ENCODE data around the gene LSAMP. TPM values are rescaled to one million over a fixed set of nuclear protein-coding genes. Genes with fewer than 3 reads are reported as not detected.
A peak's percentile ranks its signal among the peaks of the same experiment; 100 is the strongest.

The LSAMP gene
- polyA plus RNA-seq, 4 donors = 12.7 to 16.7 (median 14.2) TPM

GRCh38 chr3:116367761-116368395, 77.4 kb downstream of the LSAMP start:
- no peak for DNase-seq (ENCODE audit: low read depth in 4 of 4, low spot score in 3 of 4)

- no peak for DNase-seq (ENCODE audit: low read depth in 4 of 4, low spot score in 3 of 4)
Measured at GRCh38 chr3:116356056-116356455, 89.2 kb downstream of the LSAMP start.

GRCh38 chr3:116354382-116354781, 90.9 kb downstream of the LSAMP start:
- DNase-seq (ENCODE audit: low read depth in 4 of 4, low spot score in 3 of 4) = no peak

- no peak for DNase-seq (ENCODE audit: low read depth in 4 of 4, low spot score in 3 of 4)
Measured at GRCh38 chr3:116350119-116350733, 95.1 kb downstream of the LSAMP start.

- no peak for DNase-seq (ENCODE audit: low read depth in 4 of 4, low spot score in 3 of 4)
Measured at GRCh38 chr3:116348216-116348615, 97.1 kb downstream of the LSAMP start.

- DNase-seq (ENCODE audit: low read depth in 4 of 4, low spot score in 3 of 4) = no peak
Measured at GRCh38 chr3:116342499-116342898, 102.8 kb downstream of the LSAMP start.

GRCh38 chr3:116341899-116342298, 103.4 kb downstream of the LSAMP start:
- DNase-seq (ENCODE audit: low read depth in 4 of 4, low spot score in 3 of 4) = no peak

- DNase-seq (ENCODE audit: low read depth in 4 of 4, low spot score in 3 of 4) = no peak
Measured at GRCh38 chr3:116341381-116341780, 103.9 kb downstream of the LSAMP start.

- DNase-seq (ENCODE audit: low read depth in 4 of 4, low spot score in 3 of 4) = no peak
Measured at GRCh38 chr3:116340680-116341216, 104.5 kb downstream of the LSAMP start.

- peak; percentile 3 to 31 (median 11) for DNase-seq (ENCODE audit: low read depth in 4 of 4, low spot score in 3 of 4)
Measured at GRCh38 chr3:116339441-116340028, 105.8 kb downstream of the LSAMP start.

- DNase-seq (ENCODE audit: low read depth in 4 of 4, low spot score in 3 of 4) = no peak
Measured at GRCh38 chr3:116338713-116339112, 106.6 kb downstream of the LSAMP start.

- DNase-seq (ENCODE audit: low read depth in 4 of 4, low spot score in 3 of 4) = no peak
Measured at GRCh38 chr3:116337229-116337628, 108.1 kb downstream of the LSAMP start.

- no peak for DNase-seq (ENCODE audit: low read depth in 4 of 4, low spot score in 3 of 4)
Measured at GRCh38 chr3:116331380-116331779, 113.9 kb downstream of the LSAMP start.

GRCh38 chr3:116322750-116323375, 122.4 kb downstream of the LSAMP start:
- DNase-seq (ENCODE audit: low read depth in 4 of 4, low spot score in 3 of 4) = no peak

GRCh38 chr3:116318370-116318769, 126.9 kb downstream of the LSAMP start:
- no peak for DNase-seq (ENCODE audit: low read depth in 4 of 4, low spot score in 3 of 4)

GRCh38 chr3:116316771-116317170, 128.5 kb downstream of the LSAMP start:
- no peak for DNase-seq (ENCODE audit: low read depth in 4 of 4, low spot score in 3 of 4)

GRCh38 chr3:116314476-116314875, 130.8 kb downstream of the LSAMP start:
- DNase-seq (ENCODE audit: low read depth in 4 of 4, low spot score in 3 of 4) = no peak

GRCh38 chr3:116306720-116307119, 138.6 kb downstream of the LSAMP start:
- DNase-seq (ENCODE audit: low read depth in 4 of 4, low spot score in 3 of 4) = no peak

GRCh38 chr3:116306149-116306548, 139.1 kb downstream of the LSAMP start:
- no peak for DNase-seq (ENCODE audit: low read depth in 4 of 4, low spot score in 3 of 4)

GRCh38 chr3:116302087-116302747, 143.1 kb downstream of the LSAMP start:
- no peak for DNase-seq (ENCODE audit: low read depth in 4 of 4, low spot score in 3 of 4)

- DNase-seq (ENCODE audit: low read depth in 4 of 4, low spot score in 3 of 4) = no peak
Measured at GRCh38 chr3:116301422-116301821, 143.9 kb downstream of the LSAMP start.

All from right renal pelvis (tissue), 4 donors.